SK-N-SH treated with all-trans-retinoic acid at 6 μM for 48 hours (cell line): Measurements from ENCODE around the gene HOXA2.

Source experiments
- ATAC-seq: fragments of 200-7000 bp; cut with Tn5 transposase; 3 replicates; pipeline ENCODE4 v1.9.1; 2020; ENCODE audit warnings: mild to moderate bottlenecking, moderate library complexity
- BACH2 ChIP-seq: fragments of 250-450 bp; sonication (Bioruptor Pico); IDR thresholded peaks from 2 replicates; pipeline ENCODE4 v1.9.0; 2021; ENCODE audit warnings: mild to moderate bottlenecking, borderline replicate concordance
- CREB5 ChIP-seq: fragments of 250-450 bp; sonication (Bioruptor Pico); IDR thresholded peaks from 2 replicates; pipeline ENCODE4 v1.5.1; 2020; ENCODE audit warnings: low read depth, mild to moderate bottlenecking, moderate library complexity
- CSDC2 ChIP-seq: fragments of 250-450 bp; sonication (Bioruptor Pico); IDR thresholded peaks from 2 replicates; pipeline ENCODE4 v1.5.0; 2020; ENCODE audit warnings: mild to moderate bottlenecking, moderate library complexity
- CSRNP3 ChIP-seq: fragments of 250-450 bp; sonication (Bioruptor Pico); IDR thresholded peaks from 2 replicates; pipeline ENCODE4 v1.5.1; 2021; ENCODE audit warnings: mild to moderate bottlenecking, moderate library complexity
- GLIS3 ChIP-seq: fragments of 250-450 bp; sonication (Bioruptor Pico); IDR thresholded peaks from 2 replicates; pipeline ENCODE4 v1.5.0; 2020; ENCODE audit warnings: mild to moderate bottlenecking, moderate library complexity
- ISL1 ChIP-seq: fragments of 250-450 bp; sonication (Bioruptor Pico); IDR thresholded peaks from 2 replicates; pipeline ENCODE4 v2.1.2; 2022; ENCODE audit warnings: mild to moderate bottlenecking, moderate library complexity
- OSR1 ChIP-seq: fragments of 250-450 bp; sonication (Bioruptor Pico); IDR thresholded peaks from 2 replicates; pipeline ENCODE4 v1.8.0; 2022; ENCODE audit warnings: moderate library complexity, mild to moderate bottlenecking, inconsistent platforms
- PATZ1 ChIP-seq: fragments of 250-450 bp; sonication (Bioruptor Pico); IDR thresholded peaks from 2 replicates; pipeline ENCODE4 v1.8.0; 2020; ENCODE audit warnings: mild to moderate bottlenecking, moderate library complexity, borderline replicate concordance
- POU6F1 ChIP-seq: fragments of 250-450 bp; sonication (Bioruptor Pico); IDR thresholded peaks from 2 replicates; pipeline ENCODE4 v1.8.0; 2021; ENCODE audit warnings: low read depth, mild to moderate bottlenecking, moderate library complexity, borderline replicate concordance
- RARB ChIP-seq: fragments of 250-450 bp; sonication (Bioruptor Pico); IDR thresholded peaks from 2 replicates; pipeline ENCODE4 v1.8.0; 2021; ENCODE audit warnings: mild to moderate bottlenecking, moderate library complexity
- SNAI2 ChIP-seq: fragments of 250-450 bp; sonication (Bioruptor Pico); IDR thresholded peaks from 2 replicates; pipeline ENCODE4 v1.5.0; 2020; ENCODE audit warnings: mild to moderate bottlenecking, moderate library complexity
- TCF4 ChIP-seq: fragments of 250-450 bp; sonication (Bioruptor Pico); IDR thresholded peaks from 2 replicates; pipeline ENCODE4 v1.8.0; 2021; ENCODE audit warnings: mild to moderate bottlenecking, moderate library complexity, borderline replicate concordance
- TOX ChIP-seq: fragments of 250-450 bp; sonication (Bioruptor Pico); IDR thresholded peaks from 2 replicates; pipeline ENCODE4 v1.8.0; 2021; ENCODE audit warnings: mild to moderate bottlenecking, moderate library complexity, borderline replicate concordance
- TSHZ2 ChIP-seq: fragments of 250-450 bp; sonication (Bioruptor Pico); IDR thresholded peaks from 2 replicates; pipeline ENCODE4 v1.5.0; 2020; ENCODE audit warnings: mild to moderate bottlenecking, moderate library complexity
- ZC3H10 ChIP-seq: fragments of 250-450 bp; sonication (Bioruptor Pico); IDR thresholded peaks from 2 replicates; pipeline ENCODE4 v1.5.1; 2021; ENCODE audit warnings: mild to moderate bottlenecking, moderate library complexity
- ZFP3 ChIP-seq: fragments of 250-450 bp; sonication (Bioruptor Pico); IDR thresholded peaks from 2 replicates; pipeline ENCODE4 v1.5.0; 2020; ENCODE audit warnings: mild to moderate bottlenecking, moderate library complexity
- ZFP30 ChIP-seq: fragments of 450-650 bp; formaldehyde crosslinking; IDR thresholded peaks from 2 replicates; pipeline ENCODE4 v1.5.0; 2022; ENCODE audit warnings: mild to moderate bottlenecking, moderate library complexity
- ZNF565 ChIP-seq: fragments of 450-650 bp; formaldehyde crosslinking; conservative IDR thresholded peaks from 2 replicates; pipeline ENCODE4 v1.5.0; 2020; ENCODE audit warnings: low read depth, mild to moderate bottlenecking, moderate library complexity
- ZNF70 ChIP-seq: fragments of 450-650 bp; formaldehyde crosslinking; IDR thresholded peaks from 2 replicates; pipeline ENCODE4 v1.5.0; 2020; ENCODE audit warnings: mild to moderate bottlenecking, moderate library complexity
- ZNF8 ChIP-seq: fragments of 450-650 bp; formaldehyde crosslinking; IDR thresholded peaks from 2 replicates; pipeline ENCODE4 v1.5.0; 2020; ENCODE audit warnings: mild to moderate bottlenecking, moderate library complexity

HOXA2 gene

GRCh38 chr7:27148031-27148755, 45.7 kb upstream of the HOXA2 start:
- no peak for TF ChIP-seq GLIS3 (CRISPR knock-in tag)
- no peak for TF ChIP-seq CREB5 (CRISPR knock-in tag)
- no peak for TF ChIP-seq CSDC2 (CRISPR knock-in tag)
- no peak for TF ChIP-seq ZNF565
- TF ChIP-seq ISL1 (CRISPR knock-in tag) = no peak
- TF ChIP-seq TOX (CRISPR knock-in tag) = no peak
- no peak for TF ChIP-seq TSHZ2 (CRISPR knock-in tag)
- no peak for TF ChIP-seq BACH2 (CRISPR knock-in tag)
- no peak for TF ChIP-seq ZNF70
- no peak for TF ChIP-seq ZFP30
- no peak for TF ChIP-seq POU6F1 (CRISPR knock-in tag)
- no peak for ATAC-seq

GRCh38 chr7:27147199-27148030, 44.9 kb upstream of the HOXA2 start, which contains the start of gene HOXA6:
TSS of gene HOXA6 (minus strand) at chr7:27147774. CDS start at chr7:27147749, 25 bp downstream.
- TF ChIP-seq ISL1 (CRISPR knock-in tag) (no peak), ZNF8 (no peak), ZFP3 (CRISPR knock-in tag) (no peak), TSHZ2 (CRISPR knock-in tag) (no peak), TCF4 (CRISPR knock-in tag) (no peak), ZC3H10 (no peak)
- ATAC-seq = no peak

GRCh38 chr7:27146491-27147198, 44.2 kb upstream of the HOXA2 start:
- ATAC-seq = no peak
- TF ChIP-seq PATZ1 (CRISPR knock-in tag) (no peak), GLIS3 (CRISPR knock-in tag) (no peak), SNAI2 (no peak), BACH2 (CRISPR knock-in tag) (no peak), TCF4 (CRISPR knock-in tag) (no peak), TSHZ2 (CRISPR knock-in tag) (no peak), OSR1 (CRISPR knock-in tag) (no peak), CSRNP3 (no peak), ZFP3 (CRISPR knock-in tag) (no peak), RARB (CRISPR knock-in tag) (no peak)
